ENCODE data around the gene MTHFR.
"Not testable (repeated sequence)": the region's sequence is repeated elsewhere in the genome, so short reads cannot be mapped to it uniquely, and the experiment has no call there.

The MTHFR gene

DNA sequence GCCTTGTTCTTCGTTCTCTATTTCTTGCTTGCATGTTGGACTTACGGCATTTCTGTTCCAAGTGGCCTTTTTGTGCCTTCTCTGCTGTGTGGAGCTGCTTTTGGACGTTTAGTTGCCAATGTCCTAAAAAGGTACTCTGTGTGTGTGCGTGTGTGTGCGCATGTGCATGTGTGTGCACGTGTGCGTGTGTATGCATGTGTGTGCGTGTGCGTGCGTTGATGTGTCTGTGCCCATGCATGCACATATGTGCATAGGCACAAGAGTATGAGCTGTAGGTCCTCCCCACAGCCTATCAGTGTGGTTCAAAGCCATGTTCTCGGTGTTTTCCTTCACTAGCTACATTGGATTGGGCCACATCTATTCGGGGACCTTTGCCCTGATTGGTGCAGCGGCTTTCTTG is 28.1 kb upstream of the MTHFR start:
- DNase-seq (ENCODE audit: low read depth in 2 of 3, low spot score in 1 of 3) = no peak

DNA sequence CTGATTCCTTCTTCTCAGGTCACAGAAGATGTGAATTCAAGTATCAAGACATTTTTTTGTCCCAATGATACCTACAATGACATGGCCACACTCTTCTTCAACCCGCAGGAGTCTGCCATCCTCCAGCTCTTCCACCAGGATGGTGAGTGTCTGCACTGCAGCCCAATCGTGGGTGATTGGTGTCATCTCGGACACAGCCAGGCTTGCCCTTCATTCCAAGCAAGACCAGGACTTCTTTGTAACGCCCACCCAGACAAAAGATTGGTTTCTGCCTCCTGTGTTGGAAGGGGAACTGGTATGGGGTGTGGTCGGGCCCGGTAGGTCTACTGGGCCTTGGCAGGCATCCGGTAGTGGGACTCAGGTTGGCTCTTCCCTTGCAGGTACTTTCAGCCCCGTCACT is 27.7 kb upstream of the MTHFR start:
- no peak for DNase-seq (ENCODE audit: low read depth in 2 of 3, low spot score in 1 of 3)

DNA sequence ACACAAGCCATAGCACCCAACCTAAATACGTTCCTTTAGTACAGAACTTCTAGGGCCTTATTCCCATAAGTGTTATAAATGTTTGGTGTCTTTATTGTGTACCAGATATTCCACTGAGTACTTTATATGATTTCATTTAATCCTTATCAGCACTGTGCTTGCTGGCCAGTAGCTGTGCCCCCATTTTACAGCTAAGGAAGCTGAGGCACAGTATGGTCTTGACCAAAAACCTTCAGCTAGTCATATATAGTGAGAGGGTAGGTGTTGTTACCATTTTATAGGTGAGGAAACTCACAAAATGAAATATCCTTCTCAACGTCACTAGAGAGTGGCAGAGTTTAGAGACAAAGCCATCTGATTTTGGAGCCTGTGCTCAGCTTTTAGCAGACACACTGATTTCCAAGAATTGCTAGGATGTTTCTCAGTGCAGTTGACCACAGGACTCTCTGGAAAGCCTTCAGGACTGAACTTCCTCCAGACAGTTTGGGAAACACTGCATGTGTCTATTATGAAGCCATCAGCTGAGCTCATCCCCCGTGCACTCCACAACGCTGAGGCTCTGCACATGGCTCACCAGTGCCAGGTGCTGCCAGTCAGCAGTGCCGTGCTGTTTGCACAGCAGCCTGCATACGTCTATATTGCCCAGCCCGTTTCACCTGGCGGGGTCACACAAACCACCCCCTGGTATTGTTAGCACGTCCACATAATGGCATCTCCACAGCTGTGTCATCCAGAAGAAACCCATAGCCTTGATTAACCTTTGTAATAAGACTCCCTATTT is 26.4 kb upstream of the MTHFR start:
- no peak for DNase-seq (ENCODE audit: low read depth in 2 of 3, low spot score in 1 of 3)

DNA sequence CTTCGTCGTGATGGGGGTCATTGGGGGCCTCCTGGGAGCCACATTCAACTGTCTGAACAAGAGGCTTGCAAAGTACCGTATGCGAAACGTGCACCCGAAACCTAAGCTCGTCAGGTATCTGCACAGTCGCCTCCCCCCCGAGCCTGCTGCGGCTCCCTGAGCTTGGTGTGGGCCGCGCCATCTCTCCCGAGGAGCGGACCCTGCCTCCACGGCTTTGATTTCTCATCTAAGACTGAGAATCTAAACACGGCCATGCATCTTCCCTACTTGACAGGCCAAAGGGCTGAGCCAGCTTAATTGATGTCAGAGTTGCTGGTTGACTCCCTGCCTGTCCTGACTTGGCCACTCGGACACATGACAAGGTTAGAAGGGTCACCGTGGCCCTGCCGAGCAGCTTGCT is 22.7 kb upstream of the MTHFR start:
- no peak for DNase-seq (ENCODE audit: low read depth in 2 of 3, low spot score in 1 of 3)

DNA sequence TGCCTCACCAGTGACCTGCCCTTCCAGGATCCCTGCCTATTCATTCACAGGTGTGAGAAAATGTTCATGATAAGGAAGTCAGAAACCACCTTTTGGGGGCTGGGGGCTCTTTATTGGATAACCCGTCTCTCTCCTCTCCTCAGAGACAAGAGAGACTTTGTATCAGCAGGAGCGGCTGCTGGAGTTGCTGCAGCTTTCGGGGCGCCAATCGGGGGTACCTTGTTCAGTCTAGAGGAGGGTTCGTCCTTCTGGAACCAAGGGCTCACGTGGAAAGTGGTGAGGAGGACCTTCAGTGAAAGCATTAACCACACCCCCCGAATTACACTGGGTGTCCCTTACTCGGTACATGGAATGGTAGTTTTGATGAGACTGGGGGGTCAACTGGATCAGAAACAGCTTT is 21.2 kb upstream of the MTHFR start:
- no peak for DNase-seq (ENCODE audit: low read depth in 2 of 3, low spot score in 1 of 3)

DNA sequence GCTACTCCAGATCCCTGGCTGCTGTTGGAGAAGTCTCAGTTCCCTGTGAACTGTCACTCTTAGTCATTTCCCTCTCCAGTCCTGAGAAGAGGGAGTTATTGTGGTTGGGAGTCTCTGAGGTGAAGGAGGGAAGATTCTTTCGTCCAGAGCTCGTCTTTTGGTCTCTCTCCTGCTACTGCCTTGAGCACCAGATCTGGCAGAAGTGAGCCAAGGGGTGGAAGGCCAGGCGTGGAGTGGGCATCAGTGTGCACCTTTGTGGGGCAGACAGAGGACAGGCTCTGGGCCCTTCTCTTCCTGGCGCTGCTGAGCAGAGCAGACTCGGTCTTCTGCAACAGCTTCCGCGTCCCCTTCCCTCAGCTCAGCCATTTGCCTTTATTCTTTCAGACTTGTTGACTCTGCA is 19.4 kb upstream of the MTHFR start:
- DNase-seq (ENCODE audit: low read depth in 2 of 3, low spot score in 1 of 3) = no peak

DNA sequence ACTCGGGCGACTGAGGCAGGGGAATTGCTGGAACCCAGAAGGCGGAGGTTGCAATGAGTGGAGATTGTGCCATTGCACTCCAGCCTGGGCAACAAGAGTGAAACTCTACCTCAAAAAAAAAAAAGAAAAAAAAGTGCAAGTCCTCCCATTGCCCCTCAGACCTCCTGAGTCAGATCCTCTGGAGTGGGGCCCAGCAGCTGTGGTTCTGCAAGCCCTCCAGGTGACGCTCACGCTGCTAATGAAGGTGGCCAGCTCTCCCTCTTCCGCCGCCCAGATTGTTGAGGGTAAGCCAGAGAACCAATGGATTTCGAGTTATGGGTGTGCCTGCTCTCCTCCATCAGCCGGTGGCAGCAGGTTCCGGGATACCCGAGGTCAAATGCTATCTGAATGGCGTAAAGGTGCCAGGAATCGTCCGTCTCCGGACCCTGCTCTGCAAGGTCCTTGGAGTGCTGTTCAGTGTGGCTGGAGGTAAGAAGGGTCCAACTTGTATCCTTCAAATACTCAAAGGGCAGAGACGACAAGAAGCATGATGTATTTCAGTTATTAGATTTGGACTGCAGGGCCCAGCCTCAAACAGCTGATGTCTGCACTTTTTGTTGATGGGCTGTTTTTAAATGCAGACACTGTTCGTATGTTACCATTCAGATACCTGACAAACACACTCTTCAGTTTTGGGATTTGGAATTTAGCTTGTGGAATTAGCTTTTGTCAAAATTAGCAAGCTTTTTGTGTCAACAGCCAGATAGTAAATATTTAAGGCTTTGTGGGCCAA is 17.8 kb upstream of the MTHFR start:
- DNase-seq (ENCODE audit: low read depth in 2 of 3, low spot score in 1 of 3) = no peak

DNA sequence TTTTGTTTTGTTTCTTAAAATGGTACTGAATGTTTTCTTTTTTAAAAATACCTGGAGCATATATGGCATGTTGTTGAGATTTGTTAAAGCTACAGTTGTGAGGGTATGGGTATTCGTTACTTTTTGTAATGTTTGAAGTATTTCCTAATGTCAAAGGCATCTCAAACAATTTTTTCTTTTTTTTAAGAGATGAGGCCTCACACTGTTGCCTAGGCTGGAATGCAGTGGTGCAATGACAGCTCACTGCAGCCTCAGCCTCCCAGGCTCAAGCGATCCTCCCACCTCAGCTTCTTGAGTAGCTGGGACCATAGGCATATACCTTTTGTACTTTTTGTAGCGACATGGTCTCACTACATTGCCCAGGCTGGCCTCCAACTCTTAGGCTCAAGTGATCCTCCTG is 16.3 kb upstream of the MTHFR start:
- no peak for DNase-seq (ENCODE audit: low read depth in 2 of 3, low spot score in 1 of 3)

DNA sequence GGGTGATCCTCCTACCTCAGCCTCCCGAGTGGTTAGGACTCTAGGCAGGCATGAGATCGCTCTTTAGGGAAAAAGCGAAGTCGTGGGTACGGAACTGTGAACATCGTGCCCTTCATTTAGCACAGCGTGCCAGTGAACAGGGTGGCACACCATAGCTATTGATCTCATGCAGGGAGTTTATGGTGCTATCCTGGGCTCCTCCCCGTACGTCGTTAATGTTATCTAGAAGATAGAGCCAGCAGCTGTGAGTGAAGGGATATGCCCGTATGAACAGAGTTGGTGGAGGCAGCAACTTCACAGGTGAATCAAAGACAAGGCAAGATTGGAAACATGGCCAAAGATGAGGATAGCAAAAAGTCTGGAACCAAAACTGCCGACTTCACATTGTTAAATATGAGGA is 11.4 kb upstream of the MTHFR start:
- DNase-seq (ENCODE audit: low read depth in 2 of 3, low spot score in 1 of 3) = no peak

DNA sequence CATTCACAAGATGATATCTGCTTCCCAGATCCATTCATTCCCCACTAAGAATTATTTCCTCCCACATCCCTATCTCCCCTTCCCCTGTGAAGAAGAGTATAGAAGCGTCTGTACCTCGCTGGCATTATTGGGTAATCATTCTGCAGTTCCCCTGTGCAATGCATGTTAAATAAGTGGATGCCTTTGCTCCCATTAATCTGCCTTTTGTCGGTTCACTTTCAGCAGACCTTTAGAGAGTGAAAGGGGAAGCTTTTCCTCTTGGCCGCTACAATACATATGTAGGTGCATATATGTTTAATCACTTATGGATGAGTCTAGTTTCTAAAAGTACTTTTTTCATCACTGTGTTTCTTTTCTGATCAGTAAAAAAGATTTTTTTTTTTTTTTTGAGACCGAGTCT is 7.3 kb upstream of the MTHFR start:
- DNase-seq (ENCODE audit: low read depth in 2 of 3, low spot score in 1 of 3) = no peak

DNA sequence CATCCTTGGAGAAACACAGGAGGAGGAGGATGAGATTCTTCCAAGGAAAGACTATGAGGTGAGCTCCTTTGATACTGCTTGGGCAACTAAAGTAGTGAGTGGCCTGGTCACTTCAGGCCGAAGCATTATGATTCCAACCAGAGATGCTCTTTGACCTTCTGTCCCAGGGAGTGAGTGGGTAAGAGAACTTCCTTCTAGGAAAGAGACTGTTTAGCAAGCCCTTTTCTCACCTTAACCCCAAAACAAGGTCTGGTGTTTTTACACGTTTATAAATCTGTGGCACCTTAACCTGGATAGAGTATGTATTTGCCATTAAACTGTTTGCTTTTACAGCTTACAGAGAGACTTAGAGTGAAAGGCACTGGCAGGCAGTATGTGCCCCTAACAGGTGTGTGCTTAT is 1.4 kb upstream of the MTHFR start:
- DNase-seq (ENCODE audit: low read depth in 2 of 3, low spot score in 1 of 3) = no peak

DNA sequence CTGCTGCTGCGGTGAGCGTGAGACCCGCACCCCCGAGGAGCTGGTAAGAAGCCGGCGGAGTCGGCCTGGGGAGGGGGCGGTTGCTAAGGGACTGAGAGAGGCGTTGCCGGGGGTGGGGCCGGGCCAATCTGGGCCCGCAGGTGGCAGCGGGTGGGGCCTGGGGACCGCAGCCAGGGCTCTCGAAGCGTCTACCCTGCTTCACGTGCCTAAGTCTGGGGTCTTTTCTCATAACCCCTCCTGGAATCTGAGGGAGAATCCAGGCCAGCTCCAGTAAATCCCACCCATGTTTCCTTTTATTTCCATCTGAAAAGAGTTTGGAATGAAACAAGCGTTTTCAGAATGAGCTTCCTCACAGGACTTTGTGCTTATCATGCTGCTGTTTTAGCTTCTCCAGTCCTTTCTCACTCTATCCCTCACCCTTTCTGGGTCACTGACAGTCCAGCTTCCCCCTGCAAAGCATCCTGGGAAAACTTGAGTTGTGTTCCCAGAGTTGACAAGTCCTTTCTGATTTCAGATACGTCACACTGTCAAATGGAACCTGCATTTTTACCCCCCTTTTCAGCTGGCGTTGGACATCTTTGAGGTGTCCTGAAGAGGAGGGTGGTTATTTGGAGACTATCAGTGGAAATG is 658 bp upstream of the MTHFR start:
- DNase-seq (ENCODE audit: low read depth in 2 of 3, low spot score in 1 of 3) = no peak

DNA sequence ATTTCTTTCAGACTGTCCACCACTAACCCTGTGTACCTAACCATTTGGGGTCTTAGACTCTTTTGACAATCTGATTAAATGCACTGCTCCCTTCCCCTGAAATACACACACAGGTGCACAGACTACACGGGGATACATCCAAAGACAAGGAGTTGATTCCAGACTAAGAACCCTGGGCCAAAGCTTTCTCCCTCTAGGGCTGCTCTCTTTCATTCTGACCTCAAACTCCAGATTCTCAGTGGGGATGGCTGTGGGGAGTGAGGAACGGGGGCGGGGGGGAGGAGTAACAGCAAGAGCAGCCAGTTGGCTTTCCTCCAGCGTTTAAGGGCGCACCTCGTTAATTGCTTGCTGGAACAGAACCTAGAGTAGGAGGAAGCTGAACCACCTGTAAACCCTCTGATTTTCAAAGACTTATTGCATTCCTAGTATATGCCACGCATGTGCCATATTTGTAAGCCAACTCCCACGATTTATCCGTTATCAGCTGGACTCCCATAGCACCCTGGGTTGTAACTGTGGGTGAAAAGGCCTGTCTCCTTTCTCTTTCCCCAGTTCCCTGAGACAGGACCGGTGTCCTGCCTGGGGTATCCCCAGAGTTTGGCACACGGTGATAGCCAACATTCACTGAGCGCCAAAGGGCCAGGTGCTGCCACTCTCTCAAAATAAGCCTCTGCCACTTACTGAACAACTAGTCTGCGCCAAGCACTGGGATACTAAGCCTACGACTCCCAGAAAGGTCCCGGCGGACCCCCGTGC is 920 bp downstream of the MTHFR start:
- DNase-seq (ENCODE audit: low read depth in 2 of 3, low spot score in 1 of 3) = peak in 1 of 3 donors; percentile 32

DNA sequence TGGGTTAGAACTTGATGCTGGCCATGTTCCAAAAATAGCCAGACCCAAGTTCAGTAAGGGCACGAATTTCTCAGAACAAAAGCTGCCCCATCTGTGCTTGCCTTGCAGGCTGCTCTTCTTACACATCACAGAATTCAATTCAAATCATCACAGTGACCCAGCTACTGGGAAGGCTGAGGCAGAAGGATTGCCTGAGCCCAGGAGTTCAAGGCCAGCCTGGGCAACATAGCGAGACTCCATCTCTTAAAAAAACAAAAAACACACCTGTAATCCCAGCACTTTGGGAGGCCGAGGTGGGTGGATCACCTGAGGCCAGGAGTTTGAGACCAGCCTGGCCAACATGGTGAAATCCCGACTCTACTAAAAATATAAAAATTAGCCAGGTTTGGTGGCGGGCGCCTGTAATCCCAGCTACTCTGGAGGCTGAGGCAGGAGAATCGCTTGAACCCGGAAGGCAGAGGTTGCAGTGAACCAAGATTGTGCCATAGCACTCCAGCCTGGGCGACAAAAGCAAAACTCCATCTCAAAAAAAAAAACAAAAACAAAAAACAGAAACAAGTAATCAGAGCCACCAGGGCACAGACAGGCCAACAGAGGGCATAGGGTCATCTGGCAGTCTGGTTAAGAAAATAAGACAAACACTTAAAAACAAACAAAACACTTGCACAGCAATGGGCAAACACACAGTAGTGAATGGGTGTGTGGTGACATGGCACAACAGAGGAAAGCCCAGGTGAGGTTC is 1.7 kb downstream of the MTHFR start:
- not testable (repeated sequence) for DNase-seq (ENCODE audit: low read depth in 2 of 3, low spot score in 1 of 3)

DNA sequence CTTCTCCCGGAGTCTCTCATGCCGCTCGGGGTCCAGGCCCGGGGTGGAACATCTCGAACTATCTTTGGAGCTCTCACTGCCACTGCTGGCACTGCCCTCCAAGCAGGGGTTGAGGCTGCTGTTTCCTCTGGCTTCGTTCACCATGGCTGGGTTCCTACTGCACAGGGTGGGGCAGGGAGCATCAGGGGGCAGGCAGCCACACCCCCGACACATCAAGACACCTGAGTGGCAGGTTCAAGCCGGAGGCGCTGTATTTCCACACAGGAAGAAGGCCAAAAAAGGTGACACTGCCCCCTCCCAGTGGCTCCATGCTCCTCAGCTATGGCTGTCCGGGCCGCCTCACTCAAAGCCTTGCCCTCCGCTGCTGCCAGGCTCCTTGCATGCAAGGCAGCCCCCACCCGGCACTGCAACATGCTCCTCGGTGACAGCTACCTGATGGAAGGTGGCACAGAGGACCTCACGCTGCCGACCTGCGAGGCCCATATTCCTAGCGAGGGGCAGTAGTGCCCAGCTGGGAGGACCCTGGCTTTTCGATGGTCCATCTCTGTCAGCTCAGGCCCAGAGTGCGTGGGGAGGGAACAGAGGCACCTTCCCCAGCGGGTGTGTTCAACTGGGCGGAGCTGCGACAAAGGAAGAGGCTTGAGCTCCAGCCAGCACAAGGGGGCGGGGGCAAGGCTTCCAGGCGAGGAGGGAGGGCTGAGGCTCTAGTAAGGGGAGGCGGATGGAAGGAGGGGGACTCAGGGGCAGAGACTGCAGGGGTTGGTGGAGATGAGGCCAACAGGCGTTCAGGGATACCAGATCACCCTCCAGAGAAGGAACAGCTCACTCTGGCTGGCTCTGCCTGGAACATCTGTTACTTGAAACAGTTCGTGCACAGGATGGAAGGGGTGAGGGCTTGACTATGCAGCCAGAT is 2.5 kb downstream of the MTHFR start:
- DNase-seq (ENCODE audit: low read depth in 2 of 3, low spot score in 1 of 3) = peak; percentile 28 to 55 (median 50)

DNA sequence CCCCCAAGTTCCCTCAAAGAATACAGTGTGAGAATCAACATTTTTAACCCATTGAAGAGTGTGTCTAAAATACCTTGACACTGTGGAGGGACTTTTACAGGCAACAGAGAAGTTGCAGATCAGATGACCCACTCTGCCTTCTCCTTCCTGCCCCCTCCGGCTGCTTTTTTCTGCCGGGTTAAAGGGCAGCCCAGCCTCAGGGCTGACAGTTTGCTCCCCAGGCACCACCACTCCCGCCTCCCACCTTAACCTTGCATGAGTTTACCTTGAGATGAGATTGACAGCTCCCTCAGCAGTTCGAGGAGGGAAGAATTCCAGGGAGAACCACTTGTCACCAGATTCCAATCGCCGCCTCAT is 3.2 kb downstream of the MTHFR start:
- DNase-seq (ENCODE audit: low read depth in 2 of 3, low spot score in 1 of 3) = no peak

DNA sequence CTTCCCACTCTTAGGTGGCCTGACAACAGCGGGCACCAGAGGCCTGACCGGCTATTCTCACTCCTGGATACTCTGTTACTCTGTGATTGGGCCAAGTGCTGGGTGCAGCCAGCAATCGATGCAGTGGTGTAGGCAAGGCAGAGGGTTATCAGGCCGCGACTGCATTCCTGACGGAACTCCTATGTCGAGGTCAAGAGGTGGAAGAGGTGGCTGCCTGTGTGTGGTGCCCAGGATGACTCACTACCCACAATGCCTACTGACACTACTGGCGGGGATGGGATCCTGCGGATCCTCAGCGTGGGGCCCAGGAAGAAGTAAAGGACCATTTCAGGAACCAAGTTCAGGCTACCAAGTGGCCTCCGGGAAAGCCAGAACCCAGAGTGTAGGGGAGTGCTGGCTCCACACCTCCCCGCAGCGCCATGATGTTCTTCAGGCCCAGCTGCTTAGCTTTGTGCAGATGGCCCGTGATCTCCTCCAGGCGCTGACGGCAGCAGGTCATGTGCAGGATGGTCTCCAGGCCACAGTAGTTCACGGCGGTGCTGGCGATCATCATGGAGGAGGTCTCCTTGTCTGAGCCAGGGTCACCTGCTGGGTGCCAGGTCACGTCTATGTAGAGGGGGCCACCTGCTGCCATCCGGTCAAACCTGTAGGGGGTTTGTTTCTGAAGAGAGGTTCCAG is 4.9 kb downstream of the MTHFR start:
- no peak for DNase-seq (ENCODE audit: low read depth in 2 of 3, low spot score in 1 of 3)

DNA sequence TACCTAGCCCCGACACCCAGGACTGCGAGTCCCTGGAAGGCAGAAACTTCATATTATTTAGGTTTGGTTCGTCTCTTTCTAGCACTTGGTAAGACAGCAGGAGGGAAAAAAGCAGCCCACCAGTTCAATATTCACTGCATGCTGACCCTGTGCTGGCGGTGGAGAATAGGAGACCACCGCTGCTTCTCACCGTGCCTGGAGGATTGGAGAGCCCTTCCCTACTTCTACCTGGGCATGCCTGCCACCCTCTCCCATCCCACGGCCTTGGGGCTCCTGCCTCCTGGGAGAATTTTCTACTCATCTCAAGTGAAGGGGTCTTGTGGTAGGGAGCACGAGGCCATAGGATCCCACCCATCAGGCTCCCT is 5.4 kb downstream of the MTHFR start:
- DNase-seq (ENCODE audit: low read depth in 2 of 3, low spot score in 1 of 3) = no peak

DNA sequence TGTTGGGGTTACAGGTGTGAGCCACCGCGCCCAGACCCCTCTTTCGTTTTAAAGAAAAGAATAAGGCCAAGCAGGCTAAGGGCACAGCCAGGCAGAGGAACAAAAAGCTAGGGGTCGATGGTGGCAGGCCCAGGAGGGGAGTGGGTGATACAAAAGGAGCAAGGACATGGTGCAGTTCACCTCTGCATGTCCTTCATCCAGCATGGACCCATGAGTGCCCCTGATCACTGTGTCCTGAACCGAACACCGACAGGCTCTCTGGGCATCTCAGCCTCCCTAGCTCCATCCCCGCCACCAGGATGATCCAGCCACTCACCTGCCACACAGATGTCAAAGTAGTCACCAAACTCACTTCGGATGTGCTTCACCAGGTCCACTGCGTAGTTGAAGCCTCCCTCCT is 5.9 kb downstream of the MTHFR start:
- DNase-seq (ENCODE audit: low read depth in 2 of 3, low spot score in 1 of 3) = no peak

Measured in stimulated activated CD4-positive, alpha-beta T cell treated with anti-CD3 and anti-CD28 coated beads, Interleukin-12 subunit alpha, Interleukin-12 subunit beta, amount 100 ng/mL, for 48 hours (primary cell).